Heart right ventricle (tissue), 16 donors: ENCODE measurements around the gene TASP1. TPM values are rescaled to one million over a fixed set of nuclear protein-coding genes. Genes with fewer than 3 reads are reported as not detected.

ENCODE experiments used
- ATAC-seq, 8 donors: fragments of 200-7000 bp; cut with Tn5 transposase; one replicate each; pipeline ENCODE4 v1.9.1; 2020; ENCODE audit warnings: mild to moderate bottlenecking in 8 of 8, moderate library complexity in 8 of 8, moderate number of reproducible peaks in 1 of 8
- DNase-seq, 2 donors: peaks; one replicate each; pipeline ENCODE4 v3.0.0-alpha.2; 2020
- H3K27ac ChIP-seq, 10 donors: fragments of 200-600 bp; sonication (generic) in 2 of 10; one replicate each; pipeline versions ENCODE4 v1.5.0 to v1.8.0; 2020 to 2022; ENCODE audit warnings: mild to moderate bottlenecking in 3 of 10
- H3K27me3 ChIP-seq, 7 donors: fragments of 200-600 bp; one replicate each; pipeline ENCODE4 v1.8.0; 2021 to 2022; ENCODE audit warnings: mild to moderate bottlenecking in 2 of 7
- H3K36me3 ChIP-seq, 9 donors: fragments of 200-600 bp; sonication (generic) in 1 of 9; one replicate each; pipeline versions ENCODE4 v1.5.0 to v1.8.0; 2020 to 2022; ENCODE audit warnings: mild to moderate bottlenecking in 2 of 9
- H3K4me1 ChIP-seq, 9 donors: fragments of 200-600 bp; sonication (generic) in 1 of 9; one replicate each; pipeline versions ENCODE4 v1.5.0 to v1.8.0; 2020 to 2022; ENCODE audit warnings: mild to moderate bottlenecking in 4 of 9
- H3K4me3 ChIP-seq, 10 donors: fragments of 200-600 bp; sonication (generic) in 2 of 10; one replicate each; pipeline versions ENCODE4 v1.5.0 to v1.8.0; 2020 to 2022; ENCODE audit warnings: mild to moderate bottlenecking in 7 of 10, moderate library complexity in 2 of 10
- H3K9me3 ChIP-seq, 11 donors: fragments of 200-600 bp in 10 of 11; sonication (generic) in 2 of 11; one replicate each; pipeline versions ENCODE4 v1.5.0 to v1.8.0; 2013 to 2022; ENCODE audit warnings: mild to moderate bottlenecking in 2 of 11, control low read depth in 1 of 11, moderate library complexity in 1 of 11
- WGBS, 2 donors: extraction: QIAGEN DNeasy Blood & Tissue Kit; methylation state at CpG; one replicate each; pipeline ENCODE4 v1.1.7; 2013; ENCODE audit warnings: inconsistent platforms in 1 of 2; 5-methylcytosine and 5-hydroxymethylcytosine counted together
- intact Hi-C, 10 donors: fragments of 100-400 bp; cut with DNase I; formaldehyde crosslinking; loops; one replicate each; pipeline versions ENCODE4 v1.11.1 to v1.14.2; 2022
- polyA plus RNA-seq, 2 donors: library from polyadenylated mRNA; stranded (reverse); fragments of 200-250 nt; gene quantifications; one replicate each; pipeline ENCODE4 v1.2.3, GENCODE V29; 2013
- total RNA-seq, 10 donors: library from RNA; stranded (reverse); fragmentation: NEBNext Ultra II Directional in 3 of 10; extraction: Animal tissue kit (Norgen Biotek cat#: 25700) in 3 of 10; gene quantifications; one replicate each; pipeline versions ENCODE4 v1.2.1 to v1.2.4, GENCODE V29; 2021 to 2023
- TF ChIP-seq, protein P1 (sequence below), 9 donors: fragments of 200-600 bp; sonication (generic) in 2 of 9; IDR thresholded peaks; one replicate each; pipeline versions ENCODE4 v1.5.0 to v1.8.0; 2021 to 2022; ENCODE audit warnings: antibody characterized with exemption in 9 of 9, mild to moderate bottlenecking in 5 of 9, moderate library complexity in 1 of 9
- donor health status: Arrhythmogenic right ventricular cardiomyopathy.
- donor health status: ischemic (EF 13 %, LVEDD 7.1; RV severe dilation, severe dysfunction).
- donor health status: healthy with polysubstance abuse.
- donor health status: DM: no; HTN: yes; CAD: no.
- donor health status: DM: no; HTN: no; CAD: no.
- donor health status: ischemic (EF 25% LVEDD 6.9; RV normal size, moderate dysfunction).
- donor health status: ischemic (EF 25% LVEDD 5.7; RV mildly dilated, moderate dysfunction).
- donor health status: healthy.
- donor health status: DM: yes; HTN: yes; CAD: no.
- donor health status: Ischemic cardiomyopathy.
- donor health status: ischemic (EF 35%, LVEDD 5.7; RV mildly dilated, moderate dysfunction).
- donor health status: nonischemic (EF 11% LVEDD 7.7; RV severe dilation, severe dysfunction).
- donor health status: DM: yes; HTN: yes; CAD: no.
- donor health status: PGD.
- donor health status: ischemic (EF 29% LVEDD 5.4; RV normal size, mild dysfunction).
- donor health status: nonischemic (EF 23%, LVEDD 6.1; RV moderate dilation, normal function).

The TASP1 gene
- total and polyA plus RNA-seq, 12 donors = 2.1 to 8.5 (median 5.8) TPM

DNA sequence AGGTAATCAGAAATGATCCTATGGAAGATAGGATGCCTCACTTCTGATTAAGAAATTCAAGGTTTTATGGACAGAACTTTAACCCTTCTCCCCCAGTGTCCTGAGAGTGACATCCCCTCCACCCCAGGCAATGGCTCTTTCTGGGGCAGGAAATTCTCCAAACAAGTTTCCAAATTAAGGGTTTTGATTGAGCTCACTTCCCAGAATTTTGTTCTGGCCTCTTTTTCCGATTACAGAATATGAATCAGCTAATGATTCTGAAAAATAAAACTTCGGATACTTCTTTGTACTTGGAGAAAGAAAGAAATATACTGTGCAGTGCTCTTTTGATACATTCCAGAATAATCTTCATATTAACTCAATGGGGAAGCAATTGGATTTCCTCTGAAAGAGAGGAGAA, 32.8 kb upstream of the TASP1 start:
- peaks cover 0 to 22% (median 6%) of the 10 kb centered on the region in 9 donors for H3K4me1 ChIP-seq
- ATAC-seq (peak in 4 of 8 donors; percentile 27 to 70 (median 51)), DNase-seq (peak in 1 of 2 donors; percentile 6)
- TF ChIP-seq, protein P1, sequence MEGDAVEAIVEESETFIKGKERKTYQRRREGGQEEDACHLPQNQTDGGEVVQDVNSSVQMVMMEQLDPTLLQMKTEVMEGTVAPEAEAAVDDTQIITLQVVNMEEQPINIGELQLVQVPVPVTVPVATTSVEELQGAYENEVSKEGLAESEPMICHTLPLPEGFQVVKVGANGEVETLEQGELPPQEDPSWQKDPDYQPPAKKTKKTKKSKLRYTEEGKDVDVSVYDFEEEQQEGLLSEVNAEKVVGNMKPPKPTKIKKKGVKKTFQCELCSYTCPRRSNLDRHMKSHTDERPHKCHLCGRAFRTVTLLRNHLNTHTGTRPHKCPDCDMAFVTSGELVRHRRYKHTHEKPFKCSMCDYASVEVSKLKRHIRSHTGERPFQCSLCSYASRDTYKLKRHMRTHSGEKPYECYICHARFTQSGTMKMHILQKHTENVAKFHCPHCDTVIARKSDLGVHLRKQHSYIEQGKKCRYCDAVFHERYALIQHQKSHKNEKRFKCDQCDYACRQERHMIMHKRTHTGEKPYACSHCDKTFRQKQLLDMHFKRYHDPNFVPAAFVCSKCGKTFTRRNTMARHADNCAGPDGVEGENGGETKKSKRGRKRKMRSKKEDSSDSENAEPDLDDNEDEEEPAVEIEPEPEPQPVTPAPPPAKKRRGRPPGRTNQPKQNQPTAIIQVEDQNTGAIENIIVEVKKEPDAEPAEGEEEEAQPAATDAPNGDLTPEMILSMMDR (IDR thresholded peaks at IDR 0.05) = no peak
- no peaks in the 10 kb centered on the region for H3K9me3 ChIP-seq
- intact Hi-C loops = no loop called here
- H3K27ac ChIP-seq = peak overlapping the region in 7 of 10 donors; percentile 20 to 65 (median 45)
- WGBS, 2 donors = 45 to 57% methylated on average over 2 of the region's 2 CpGs
- H3K4me3 ChIP-seq = no peak overlapping the region
- no peaks in the 10 kb centered on the region for H3K36me3 ChIP-seq
- H3K27me3 ChIP-seq = peaks cover 0 to 3% (median 0%) of the 10 kb centered on the region in 7 donors

- H3K9me3 ChIP-seq = no peaks in the 10 kb centered on the region
- H3K27me3 ChIP-seq = peaks cover 0 to 3% (median 0%) of the 10 kb centered on the region in 7 donors
- ATAC-seq = no peak
- no peaks in the 10 kb centered on the region for H3K36me3 ChIP-seq
- intact Hi-C loops = no loop called here
- no peak overlapping the region for H3K27ac ChIP-seq
- no peak overlapping the region for H3K4me3 ChIP-seq
- TF ChIP-seq, protein P1 (IDR thresholded peaks at IDR 0.05) = no peak
- no peak for DNase-seq
- peaks cover 0 to 22% (median 6%) of the 10 kb centered on the region in 9 donors for H3K4me1 ChIP-seq
These were observed 31.4 kb upstream of the TASP1 start for GRCh38 chr20:13670160-13670559.

GRCh38 chr20:13665709-13666395, 27.1 kb upstream of the TASP1 start:
- ATAC-seq (no peak), DNase-seq (no peak)
- Histone ChIP-seq H3K4me3 (no peak overlapping the region), H3K9me3 (no peaks in the 10 kb centered on the region), H3K27me3 (peaks cover 0 to 2% (median 0%) of the 10 kb centered on the region in 7 donors), H3K4me1 (peaks cover 0 to 3% (median 0%) of the 10 kb centered on the region in 9 donors), H3K27ac (no peak overlapping the region), H3K36me3 (no peaks in the 10 kb centered on the region)
- WGBS, 2 donors = 77 to 78% methylated on average over 7 of the region's 7 CpGs
- TF ChIP-seq, protein P1 (IDR thresholded peaks at IDR 0.05) = no peak
- intact Hi-C loops = no loop called here

- ATAC-seq = peak in 1 of 8 donors; percentile 14
- WGBS, 2 donors = 62 to 63% methylated on average over 11 of the region's 11 CpGs
- TF ChIP-seq, protein P1 (IDR thresholded peaks at IDR 0.05) = no peak
- intact Hi-C loops = no loop called here
- H3K4me3 ChIP-seq = no peak overlapping the region
- H3K4me1 ChIP-seq = no peaks in the 10 kb centered on the region
- no peaks in the 10 kb centered on the region for H3K36me3 ChIP-seq
- H3K27me3 ChIP-seq = peaks cover 0 to 2% (median 0%) of the 10 kb centered on the region in 7 donors
- DNase-seq = no peak
- no peak overlapping the region for H3K27ac ChIP-seq
- H3K9me3 ChIP-seq = no peaks in the 10 kb centered on the region
These were observed 22.4 kb upstream of the TASP1 start for GRCh38 chr20:13661070-13661685.
